GM11168 (cell line): ENCODE measurements around the gene WFDC1.

Source experiments
- in situ Hi-C: fragments of 300-500 bp; cut with MboI; formaldehyde crosslinking; loops from one replicate; pipeline ENCODE4 v1.12.0; 2022; ENCODE audit warnings: low sequenced_read_pairs; ENCODE audit not compliant: unreplicated experiment

The WFDC1 gene

GRCh38 chr16:84294531-84295142 is at the start of gene WFDC1:
Gene WFDC1 (plus strand): TSS chr16:84294878. CDS start chr16:84294972, 94 bp downstream.
- in situ Hi-C loops, result no loop called here

- in situ Hi-C loops, result no loop called here
Measured at GRCh38 chr16:84245956-84246678, 48.6 kb upstream of the WFDC1 start.

GRCh38 chr16:84246679-84247077 is 48.0 kb upstream of the WFDC1 start:
- in situ Hi-C loops, result no loop called here

- in situ Hi-C loops, result no loop called here
Measured at GRCh38 chr16:84247331-84247730, 47.3 kb upstream of the WFDC1 start.

- in situ Hi-C loops, result no loop called here
Measured at GRCh38 chr16:84247844-84248243, 46.8 kb upstream of the WFDC1 start.

GRCh38 chr16:84252184-84252583 is 42.5 kb upstream of the WFDC1 start:
- in situ Hi-C loops, result no loop called here

- in situ Hi-C loops, result no loop called here
Measured at GRCh38 chr16:84253173-84253572, 41.5 kb upstream of the WFDC1 start.

GRCh38 chr16:84254062-84254461 is 40.6 kb upstream of the WFDC1 start:
- in situ Hi-C loops, result no loop called here

- in situ Hi-C loops, result no loop called here
Measured at GRCh38 chr16:84255050-84255810, 39.4 kb upstream of the WFDC1 start.

GRCh38 chr16:84258266-84258665 is 36.4 kb upstream of the WFDC1 start:
- in situ Hi-C loops, result no loop called here

- in situ Hi-C loops, result no loop called here
Measured at GRCh38 chr16:84259691-84260090, 35.0 kb upstream of the WFDC1 start.

GRCh38 chr16:84260766-84261554 is 33.7 kb upstream of the WFDC1 start:
- in situ Hi-C loops, result no loop called here

- in situ Hi-C loops, result no loop called here
Measured at GRCh38 chr16:84262031-84262430, 32.6 kb upstream of the WFDC1 start.

- in situ Hi-C loops, result no loop called here
Measured at GRCh38 chr16:84262939-84263338, 31.7 kb upstream of the WFDC1 start.

- in situ Hi-C loops, result no loop called here
Measured at GRCh38 chr16:84266451-84266850, 28.2 kb upstream of the WFDC1 start.

GRCh38 chr16:84267380-84267779 is 27.3 kb upstream of the WFDC1 start:
- in situ Hi-C loops, result no loop called here

GRCh38 chr16:84268291-84269040 is 26.2 kb upstream of the WFDC1 start:
- in situ Hi-C loops, result no loop called here

GRCh38 chr16:84270071-84270470 is 24.6 kb upstream of the WFDC1 start:
- in situ Hi-C loops, result no loop called here

GRCh38 chr16:84270531-84270930 is 24.1 kb upstream of the WFDC1 start:
- in situ Hi-C loops, result no loop called here

- in situ Hi-C loops, result no loop called here
Measured at GRCh38 chr16:84271037-84271436, 23.6 kb upstream of the WFDC1 start.
